Activated CD4-positive, alpha-beta T cell treated with anti-CD3 and anti-CD28 coated beads, Interleukin-2, amount 50 U/mL, for 48 hours (primary cell): ENCODE results near the gene ILK.

ENCODE experiments used
- DNase-seq, 2 experiments: peaks; one replicate each; pipeline ENCODE4 v3.0.0-alpha.2; 2020

The ILK gene

GRCh38 chr11:6607190-6607795, 3.7 kb downstream of the ILK start:
- peak in 1 of 2 experiments; percentile 10 for DNase-seq

GRCh38 chr11:6608011-6608410, 4.4 kb downstream of the ILK start:
- DNase-seq: peak in 1 of 2 experiments; percentile 2

- DNase-seq: peak in 1 of 2 experiments; percentile 3
Observed at GRCh38 chr11:6608726-6609501, 5.3 kb downstream of the ILK start.

GRCh38 chr11:6609502-6610015, 6.0 kb downstream of the ILK start:
- peak in 1 of 2 experiments; percentile 1 for DNase-seq

GRCh38 chr11:6610591-6610990, 7.0 kb downstream of the ILK start:
- DNase-seq: peak in 1 of 2 experiments; percentile 4

GRCh38 chr11:6611092-6611962, 7.8 kb downstream of the ILK start:
- DNase-seq: peak; percentile 34 to 35

GRCh38 chr11:6611963-6612212, 8.3 kb downstream of the ILK start:
- no peak for DNase-seq

- peak; percentile 94 to 96 for DNase-seq
Observed at GRCh38 chr11:6612213-6613041, 8.9 kb downstream of the ILK start, which contains the start of gene TAF10. TAF10 (minus strand) TSS chr11:6612216; CDS start chr11:6612189, 27 bp downstream.

- DNase-seq: no peak
Observed at GRCh38 chr11:6613496-6613895, 9.9 kb downstream of the ILK start.

GRCh38 chr11:6614446-6614845, 10.9 kb downstream of the ILK start:
- DNase-seq: no peak

GRCh38 chr11:6615046-6615445, 11.5 kb downstream of the ILK start:
- DNase-seq: no peak

GRCh38 chr11:6615882-6616585, 12.5 kb downstream of the ILK start:
- no peak for DNase-seq

GRCh38 chr11:6616596-6617250, 13.1 kb downstream of the ILK start:
- no peak for DNase-seq

GRCh38 chr11:6617315-6617781, 13.8 kb downstream of the ILK start:
- no peak for DNase-seq

GRCh38 chr11:6618117-6619003, 14.8 kb downstream of the ILK start:
- DNase-seq: peak; percentile 51 to 62

GRCh38 chr11:6619004-6619745, 15.6 kb downstream of the ILK start, which contains the start of gene TPP1:
TPP1 (minus strand) TSS chr11:6619422; CDS start chr11:6619400, 22 bp downstream.
- DNase-seq: peak; percentile 89 to 92

- DNase-seq: no peak
Observed at GRCh38 chr11:6620636-6621035, 17.1 kb downstream of the ILK start.

- DNase-seq: no peak
Observed at GRCh38 chr11:6621711-6622211, 18.2 kb downstream of the ILK start.
